Mammary epithelial cell (primary cell): Measurements from ENCODE around the gene COLQ.

Experiments
- EZH2 ChIP-seq: IDR thresholded peaks from 2 replicates; pipeline ENCODE4 v1.6.1; 2012; ENCODE audit warnings: low read length, inconsistent platforms, borderline replicate concordance
- TF ChIP-seq, protein P1 (sequence below), 2 donors: IDR thresholded peaks in 1 of 2; conservative IDR thresholded peaks in 1 of 2; 2 replicates each; pipeline ENCODE4 v1.5.1; 2011 to 2012; ENCODE audit warnings: inconsistent platforms in 2 of 2, low read length in 2 of 2, mild to moderate bottlenecking in 2 of 2, control low read depth in 1 of 2, low read depth in 1 of 2; ENCODE audit not compliant: insufficient read depth in 1 of 2; ENCODE audit errors: extremely low read depth in 1 of 2

DNA sequence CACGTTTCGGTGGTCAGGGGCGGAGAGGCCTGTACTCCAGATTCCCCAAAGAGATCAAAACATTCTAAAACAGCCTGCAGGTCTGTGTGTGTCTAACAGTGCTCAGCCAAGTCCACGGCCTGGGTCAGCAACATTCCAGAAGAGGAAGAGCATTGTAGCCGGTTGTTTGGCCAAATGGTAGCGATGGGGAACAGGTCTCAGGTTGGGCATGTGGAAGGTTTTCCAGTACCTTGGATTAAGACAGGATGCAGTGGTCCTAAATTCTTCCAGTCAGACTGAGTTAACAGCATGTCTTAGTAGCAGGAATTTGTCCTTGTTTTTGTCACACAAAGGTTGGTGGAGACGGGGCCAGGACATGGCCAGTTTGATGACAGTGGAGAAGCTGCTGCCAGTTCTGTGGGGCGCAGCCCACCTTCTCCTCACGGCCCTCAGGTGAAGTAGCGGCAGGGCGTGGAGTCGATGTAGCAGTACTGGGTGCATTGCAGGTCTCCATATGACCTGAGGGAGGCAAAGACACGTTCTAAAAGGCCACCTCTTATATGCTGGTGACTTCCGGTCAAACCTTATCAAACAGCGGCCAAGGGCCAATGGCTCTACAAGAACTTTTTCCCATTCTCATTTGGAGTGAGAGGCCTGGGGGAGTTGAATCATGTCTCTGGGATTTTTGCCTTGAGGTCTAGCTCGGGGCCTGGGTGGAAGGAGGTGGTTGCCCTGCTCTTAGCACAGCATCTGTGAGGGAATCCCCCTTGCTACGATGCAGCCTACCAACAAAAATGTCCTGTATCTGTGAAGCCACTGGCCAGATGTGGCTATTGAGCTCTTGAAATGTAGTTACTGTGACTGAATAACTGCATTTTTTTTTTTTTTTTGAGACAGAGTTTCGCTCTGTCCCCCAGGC lies 70.0 kb downstream of the COLQ start:
- TF ChIP-seq, protein P1, sequence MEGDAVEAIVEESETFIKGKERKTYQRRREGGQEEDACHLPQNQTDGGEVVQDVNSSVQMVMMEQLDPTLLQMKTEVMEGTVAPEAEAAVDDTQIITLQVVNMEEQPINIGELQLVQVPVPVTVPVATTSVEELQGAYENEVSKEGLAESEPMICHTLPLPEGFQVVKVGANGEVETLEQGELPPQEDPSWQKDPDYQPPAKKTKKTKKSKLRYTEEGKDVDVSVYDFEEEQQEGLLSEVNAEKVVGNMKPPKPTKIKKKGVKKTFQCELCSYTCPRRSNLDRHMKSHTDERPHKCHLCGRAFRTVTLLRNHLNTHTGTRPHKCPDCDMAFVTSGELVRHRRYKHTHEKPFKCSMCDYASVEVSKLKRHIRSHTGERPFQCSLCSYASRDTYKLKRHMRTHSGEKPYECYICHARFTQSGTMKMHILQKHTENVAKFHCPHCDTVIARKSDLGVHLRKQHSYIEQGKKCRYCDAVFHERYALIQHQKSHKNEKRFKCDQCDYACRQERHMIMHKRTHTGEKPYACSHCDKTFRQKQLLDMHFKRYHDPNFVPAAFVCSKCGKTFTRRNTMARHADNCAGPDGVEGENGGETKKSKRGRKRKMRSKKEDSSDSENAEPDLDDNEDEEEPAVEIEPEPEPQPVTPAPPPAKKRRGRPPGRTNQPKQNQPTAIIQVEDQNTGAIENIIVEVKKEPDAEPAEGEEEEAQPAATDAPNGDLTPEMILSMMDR (conservative IDR thresholded peaks at IDR 0.05 in 1 of 2, IDR thresholded peaks at IDR 0.05 in 1 of 2; ENCODE audit: extremely low read depth in 1 of 2, insufficient read depth in 1 of 2, low read depth in 1 of 2, low read length in 2 of 2): no peak
- no peak for TF ChIP-seq EZH2
